Mucosa of stomach (tissue), 1 donor: Measurements from ENCODE around the gene CASP7.
"Not testable (repeated sequence)": the region's sequence is repeated elsewhere in the genome, so short reads cannot be mapped to it uniquely, and the experiment has no call there.

Experiments
- H3K27me3 ChIP-seq: one replicate; pipeline ENCODE4 v1.7.0; 2013; ENCODE audit warnings: mild to moderate bottlenecking, low read length; ENCODE audit not compliant: control insufficient read depth, insufficient read depth
- H3K36me3 ChIP-seq: one replicate; pipeline ENCODE4 v1.7.0; 2013; ENCODE audit warnings: low read length; ENCODE audit not compliant: control insufficient read depth, insufficient read depth
- H3K4me1 ChIP-seq: one replicate; pipeline ENCODE4 v1.7.0; 2013; ENCODE audit warnings: mild to moderate bottlenecking, low read length; ENCODE audit not compliant: control insufficient read depth, insufficient read depth
- H3K4me3 ChIP-seq: one replicate; pipeline ENCODE4 v1.7.0; 2013; ENCODE audit warnings: low read length
- H3K9ac ChIP-seq: one replicate; pipeline ENCODE4 v1.7.0; 2013; ENCODE audit warnings: mild to moderate bottlenecking, low read length, moderate library complexity
- H3K9me3 ChIP-seq: one replicate; pipeline ENCODE4 v1.7.0; 2013; ENCODE audit warnings: mild to moderate bottlenecking, low read length, moderate library complexity; ENCODE audit not compliant: control insufficient read depth
- donor health status: Pancreatic carcinoma.

Gene CASP7

DNA sequence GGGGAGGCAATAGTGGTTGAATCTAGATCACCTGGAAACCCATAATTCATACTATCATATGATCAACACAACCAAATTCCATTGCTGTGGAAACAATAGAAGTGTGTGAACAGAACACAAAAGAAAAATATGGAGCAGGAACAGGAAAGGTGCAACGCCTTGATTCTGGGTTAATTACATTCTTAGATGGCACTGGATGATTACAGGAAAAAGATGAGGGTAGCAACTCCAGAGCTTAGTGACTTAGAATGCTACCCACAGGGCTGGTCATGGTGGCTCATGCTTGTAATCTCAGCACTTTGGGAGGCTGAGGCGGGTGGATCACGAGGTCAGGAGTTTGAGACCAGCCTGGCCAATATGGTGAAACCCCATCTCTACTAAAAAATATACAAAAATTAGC lies 91.4 kb downstream of the CASP7 start:
- H3K9ac ChIP-seq, H3K9me3 ChIP-seq, H3K36me3 ChIP-seq, H3K27me3 ChIP-seq, H3K4me3 ChIP-seq, H3K4me1 ChIP-seq: not testable (repeated sequence)

DNA sequence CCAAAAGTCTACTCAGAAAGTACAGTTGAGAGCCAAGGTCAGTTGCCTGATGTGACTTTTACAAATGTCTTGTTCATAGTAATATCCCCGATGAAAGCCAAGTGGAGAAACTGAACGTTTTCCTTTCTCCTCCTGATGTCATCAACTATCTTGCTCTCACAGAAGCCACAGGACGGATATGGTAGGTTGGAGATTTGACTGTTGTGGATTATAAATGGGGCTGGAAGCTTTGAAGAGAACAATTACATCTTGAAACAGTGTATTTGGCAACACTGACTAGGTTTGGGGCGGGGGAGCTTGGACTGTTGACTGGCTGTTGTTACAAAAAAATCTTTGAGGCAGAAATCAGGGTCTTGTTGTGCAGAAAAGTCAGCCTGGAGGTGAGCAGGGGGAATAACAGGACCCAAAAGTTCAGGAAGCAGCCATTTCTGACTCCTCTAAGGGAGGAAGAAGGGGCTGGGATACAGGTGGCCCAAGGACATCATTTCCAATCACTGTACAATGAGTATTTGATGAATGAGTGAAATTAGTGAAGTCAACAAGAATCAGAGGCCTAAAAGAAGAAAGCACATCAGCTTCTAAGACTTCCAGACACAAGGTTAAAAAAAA lies 96.1 kb downstream of the CASP7 start:
- Histone ChIP-seq H3K9ac (no peak overlapping the region), H3K36me3 (no peaks in the 10 kb centered on the region), H3K9me3 (no peaks in the 10 kb centered on the region), H3K4me3 (no peak overlapping the region), H3K4me1 (no peaks in the 10 kb centered on the region), H3K27me3 (no peaks in the 10 kb centered on the region)

DNA sequence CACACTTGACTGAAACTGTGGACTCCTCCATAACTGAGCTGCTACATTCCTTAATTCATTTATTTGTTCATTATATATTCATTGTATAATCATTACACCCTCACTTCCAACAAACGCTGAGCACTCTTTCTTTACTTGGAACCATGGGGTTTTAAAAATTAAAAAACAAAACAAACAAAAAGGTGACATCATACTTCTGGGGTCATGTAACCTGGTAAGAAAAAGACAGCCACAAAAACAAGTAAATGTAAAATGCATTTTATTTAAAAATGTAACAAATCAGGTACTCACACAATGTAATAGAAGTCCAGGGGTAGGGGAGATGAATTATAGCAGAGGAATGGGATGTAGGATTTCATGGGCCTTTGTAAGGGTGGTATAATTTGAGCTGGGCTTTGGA lies 96.8 kb downstream of the CASP7 start:
- no peak overlapping the region for H3K4me3 ChIP-seq
- H3K4me1 ChIP-seq: no peaks in the 10 kb centered on the region
- H3K9ac ChIP-seq: no peak overlapping the region
- no peaks in the 10 kb centered on the region for H3K36me3 ChIP-seq
- no peaks in the 10 kb centered on the region for H3K9me3 ChIP-seq
- H3K27me3 ChIP-seq: no peaks in the 10 kb centered on the region
